DMS79 treated with DMSO at 0.1 percent for 48 hours (cell line): Measurements from ENCODE around the gene KIF17.
"Not testable (repeated sequence)": the region's sequence is repeated elsewhere in the genome, so short reads cannot be mapped to it uniquely, and the experiment has no call there.

Experiments used
- DNase-seq: peaks from one replicate; lab custom pipeline; 2025; lab: John Stamatoyannopoulos, UW

The KIF17 gene

DNA sequence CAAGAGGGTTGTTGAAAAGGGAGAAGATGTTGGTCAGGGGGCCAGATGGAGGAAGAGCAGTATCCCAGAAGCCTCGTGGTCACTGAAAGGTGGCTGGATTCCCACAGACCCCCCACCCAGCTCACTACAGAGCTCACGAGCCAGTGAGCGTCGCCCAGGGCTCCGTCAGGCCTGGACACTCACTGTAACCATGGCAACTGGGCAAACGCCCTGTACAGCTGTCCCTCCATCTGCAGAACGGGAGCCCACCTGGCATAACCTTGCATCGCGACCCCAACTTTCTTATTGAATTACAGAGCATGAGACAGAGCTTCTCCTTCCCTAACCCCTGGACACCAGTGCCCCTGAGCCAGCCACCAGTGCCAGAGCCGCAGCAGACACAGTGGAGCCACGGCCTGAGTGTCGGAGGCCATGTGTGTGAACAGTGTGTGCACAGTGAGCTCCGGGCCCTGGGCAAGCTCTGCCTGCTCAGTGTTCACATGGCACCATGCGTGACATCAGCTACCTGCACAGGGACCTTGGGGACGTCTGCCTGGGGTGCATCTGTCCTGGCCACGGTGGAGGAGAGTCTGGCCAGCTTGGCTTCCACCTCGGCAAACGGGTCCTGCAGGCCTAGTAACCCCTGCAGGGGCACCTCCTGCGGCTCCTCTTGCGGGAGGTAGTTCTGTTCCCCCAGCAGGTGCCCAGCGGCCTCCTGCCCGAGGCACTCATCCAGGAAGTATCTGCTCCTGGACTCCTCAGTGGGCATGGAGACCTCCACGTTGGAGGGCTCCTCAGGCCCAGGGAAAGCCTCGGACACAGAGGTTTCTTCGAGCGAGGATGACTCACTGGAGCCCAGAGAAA lies 30.7 kb downstream of the KIF17 start:
- no peak for DNase-seq

DNA sequence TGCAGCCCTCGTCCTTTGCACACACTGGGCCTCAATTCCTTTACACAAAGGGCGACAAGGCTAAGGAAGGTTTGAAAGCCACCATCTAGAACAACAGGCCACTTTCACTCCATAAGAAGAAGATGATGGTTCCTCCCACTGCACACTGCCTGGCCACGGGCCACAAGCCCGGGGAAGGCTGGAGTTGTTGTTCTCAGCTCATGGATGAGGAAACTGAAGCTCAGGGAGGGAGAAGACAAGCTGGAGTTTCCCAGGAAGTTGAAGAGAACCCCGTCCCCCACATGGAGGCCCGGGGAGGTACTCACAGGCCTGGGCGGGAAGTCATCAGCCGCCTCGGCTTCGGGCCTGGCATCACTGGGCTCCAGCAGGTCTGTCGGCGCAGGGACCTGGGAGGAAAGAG lies 32.1 kb downstream of the KIF17 start:
- no peak for DNase-seq

DNA sequence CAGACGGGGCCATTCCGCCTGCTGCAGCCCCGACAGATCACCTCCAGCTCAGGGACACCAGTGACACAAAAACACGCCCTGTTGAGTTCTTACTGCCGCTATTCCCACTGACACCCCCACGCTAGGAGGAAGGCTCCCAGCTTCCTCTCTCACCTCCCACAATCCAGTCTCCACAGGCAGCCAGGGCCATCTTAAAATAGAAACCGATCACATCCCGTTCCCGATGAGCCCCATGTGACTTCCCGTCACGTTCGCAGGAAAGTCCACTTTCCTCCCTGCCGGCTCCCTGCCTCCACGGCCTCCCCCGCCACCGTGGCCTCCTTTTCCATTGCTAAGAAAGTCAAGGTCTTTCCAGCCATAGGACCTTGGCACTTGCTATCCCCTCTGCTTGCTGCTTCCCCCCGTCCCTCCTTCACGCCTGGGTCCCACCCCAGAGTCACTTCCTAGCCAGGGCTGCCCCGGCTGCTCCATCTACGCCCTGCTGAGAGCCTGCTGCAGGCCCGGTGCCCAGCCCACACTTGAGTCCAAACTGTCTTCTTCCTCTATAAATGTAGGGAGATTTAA lies 32.6 kb downstream of the KIF17 start:
- DNase-seq: no peak

DNA sequence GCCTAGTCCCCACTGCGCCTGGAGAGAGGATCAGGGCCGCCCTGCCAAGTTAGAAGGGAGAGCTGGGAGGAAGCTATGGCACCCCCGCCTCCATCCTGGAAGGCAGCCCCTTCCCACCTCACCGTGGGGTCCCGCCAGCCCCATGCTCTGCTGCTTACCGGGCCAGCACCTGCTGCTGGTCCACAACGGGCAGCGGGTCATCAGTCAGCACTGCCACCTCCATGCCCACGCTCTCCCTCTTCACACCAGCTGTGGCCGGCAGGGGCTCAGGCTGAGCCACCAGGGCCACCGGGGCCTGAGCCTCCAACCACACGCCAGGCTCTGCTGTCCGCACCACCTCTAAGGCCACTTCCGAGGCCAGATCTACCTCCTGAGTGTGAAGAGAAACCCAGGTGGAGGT lies 33.2 kb downstream of the KIF17 start:
- no peak for DNase-seq

DNA sequence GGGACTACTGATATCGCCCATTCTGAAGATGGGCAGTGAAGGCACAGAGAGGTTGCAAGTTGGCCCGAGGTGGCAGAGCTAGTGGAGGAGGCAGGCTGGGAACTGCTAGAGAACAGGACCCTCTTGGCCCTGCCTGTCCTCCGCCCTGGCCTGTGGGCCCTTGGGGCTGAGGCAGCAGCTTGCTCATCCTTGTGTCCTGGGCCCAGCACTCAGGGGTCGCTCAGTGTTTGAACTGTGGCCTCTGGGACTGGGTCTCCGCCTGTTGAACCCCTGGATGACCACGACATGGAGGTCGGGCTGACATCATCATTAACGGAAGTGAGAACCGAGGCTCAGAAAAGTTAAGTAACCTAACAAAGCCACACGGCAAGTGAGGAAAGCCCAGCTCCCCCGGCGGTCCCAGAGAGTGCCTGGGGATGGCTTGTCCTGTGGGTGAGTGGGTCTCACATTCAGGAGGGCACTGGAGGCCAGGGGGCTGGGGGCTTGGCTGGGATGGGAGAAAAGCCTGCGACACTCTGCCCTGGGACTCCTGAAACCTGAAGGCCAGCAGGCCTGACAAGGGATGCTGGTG lies 33.7 kb downstream of the KIF17 start:
- no peak for DNase-seq

DNA sequence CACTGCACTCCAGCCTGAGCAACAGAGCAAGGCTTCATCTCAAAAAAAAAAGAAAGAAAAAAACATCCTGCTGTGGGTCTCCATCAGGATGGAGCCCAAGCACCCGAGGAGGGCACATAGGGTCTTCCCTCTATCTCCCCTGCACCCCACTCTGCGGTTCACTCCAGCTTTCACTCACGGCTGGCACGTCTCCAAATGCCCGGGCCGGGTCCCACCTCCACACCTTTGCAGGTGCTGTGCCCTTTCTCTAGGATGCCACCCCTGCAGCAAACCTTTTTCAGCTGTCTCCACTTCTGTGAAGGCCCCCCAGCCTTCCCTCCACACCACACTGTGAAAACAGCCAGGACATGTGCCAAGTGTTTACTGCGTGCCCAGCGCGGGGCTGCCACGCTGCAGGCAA lies 34.2 kb downstream of the KIF17 start:
- DNase-seq: no peak

DNA sequence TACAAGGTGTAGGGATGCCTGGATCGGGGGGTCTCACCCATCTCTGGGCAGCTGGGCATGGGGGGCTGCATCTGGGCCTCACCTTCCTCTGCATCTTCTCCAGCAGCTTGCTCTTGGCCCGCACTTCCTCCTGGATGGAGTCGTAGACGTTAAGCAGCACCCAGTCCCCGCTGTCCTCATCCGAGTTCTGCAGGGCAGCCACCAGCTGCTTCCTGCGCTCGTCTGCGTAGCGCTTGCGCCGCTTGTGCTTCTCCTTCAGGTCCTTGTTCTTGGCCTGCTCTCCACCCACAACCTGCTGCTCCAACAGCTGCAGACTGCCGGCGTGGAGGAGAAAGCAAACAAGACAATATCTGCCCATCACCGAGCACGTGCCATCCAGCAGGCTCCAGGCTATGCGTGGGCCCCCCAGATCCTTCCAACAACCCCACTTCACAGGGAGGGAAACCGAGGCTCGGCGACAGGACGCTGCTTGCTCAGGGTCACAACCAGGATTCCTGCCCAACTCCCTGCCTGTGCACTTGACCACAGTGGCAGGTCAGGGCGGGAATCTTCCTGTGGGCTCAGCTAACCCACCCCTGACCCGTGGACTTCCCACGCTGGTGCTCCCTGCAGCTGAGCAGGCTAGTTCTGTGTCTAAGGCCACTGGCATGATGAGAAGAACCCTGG lies 35.1 kb downstream of the KIF17 start:
- DNase-seq: no peak

DNA sequence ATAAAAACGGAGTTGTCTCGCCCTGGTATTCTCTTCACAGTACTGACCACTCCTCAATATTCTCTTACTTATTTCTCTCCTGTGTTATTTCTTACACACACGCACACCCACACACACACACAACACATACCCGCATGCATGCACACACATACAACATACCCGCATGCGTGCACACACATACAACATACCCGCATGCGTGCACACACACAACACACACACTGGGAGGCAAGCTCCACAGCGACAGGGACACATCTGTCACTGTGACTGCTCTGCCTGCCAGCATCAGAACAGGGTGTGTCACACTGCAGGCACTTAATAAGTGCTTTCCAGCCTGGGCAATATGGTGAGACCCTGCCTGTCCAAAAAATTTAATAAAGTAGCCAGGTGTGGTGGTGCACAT lies 35.8 kb downstream of the KIF17 start:
- no peak for DNase-seq

DNA sequence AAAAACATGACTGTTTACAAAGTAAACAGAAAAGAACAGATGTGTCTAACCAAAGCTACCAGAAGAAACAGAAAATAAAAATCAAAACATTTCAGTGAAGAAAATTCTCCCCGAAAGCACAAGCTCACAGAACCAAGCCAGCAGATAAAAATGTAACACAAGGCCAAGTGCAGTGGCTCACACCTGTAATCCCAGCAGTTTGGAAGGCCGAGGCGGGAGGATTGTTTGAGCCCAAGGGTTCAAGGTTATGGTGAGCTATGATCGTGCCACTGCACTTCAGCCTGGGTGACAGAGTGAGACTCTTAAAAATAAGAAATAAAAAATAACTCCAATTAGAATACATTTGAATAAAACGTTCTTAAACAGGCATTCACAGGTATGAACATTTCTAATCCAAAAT lies 37.5 kb downstream of the KIF17 start:
- no peak for DNase-seq

DNA sequence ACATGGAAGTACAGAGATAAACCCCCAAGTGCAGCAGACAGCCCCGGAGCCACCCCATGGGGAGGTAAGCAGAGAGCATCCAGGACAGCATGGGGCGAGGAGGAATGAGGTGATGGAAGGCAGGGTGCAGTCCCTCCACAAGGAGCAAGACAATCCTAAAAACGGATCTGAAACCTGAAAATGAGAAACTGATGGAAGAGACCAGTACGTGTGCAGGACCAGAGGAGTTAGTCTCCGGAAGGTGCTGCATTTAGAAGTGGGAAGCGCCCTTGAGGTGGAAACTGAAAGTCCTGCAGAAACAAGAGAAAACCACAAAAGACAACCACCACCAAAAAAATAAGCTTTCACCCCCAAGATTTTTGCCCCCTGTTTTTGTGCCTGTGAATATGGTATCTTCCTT lies 39.2 kb downstream of the KIF17 start:
- DNase-seq: no peak

DNA sequence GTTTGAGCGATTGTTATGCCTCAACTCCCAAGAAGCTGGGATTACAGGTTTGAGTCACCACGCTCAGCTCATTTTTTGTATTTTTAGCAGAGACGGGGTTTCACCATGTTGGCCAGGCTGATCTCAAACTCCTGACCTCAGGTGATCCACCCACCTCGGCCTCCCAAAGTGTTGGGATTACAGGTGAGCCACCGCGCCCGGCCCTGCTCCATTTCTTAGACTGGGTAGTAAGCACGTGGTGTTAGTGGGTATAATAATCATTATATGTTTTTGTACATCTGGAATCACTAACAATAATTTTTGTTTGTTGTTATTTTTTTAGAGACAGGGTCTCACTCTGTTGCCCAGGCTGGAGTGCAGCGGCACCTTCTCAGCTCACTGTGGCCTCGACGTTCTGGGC lies 44.2 kb downstream of the KIF17 start:
- DNase-seq: not testable (repeated sequence)

DNA sequence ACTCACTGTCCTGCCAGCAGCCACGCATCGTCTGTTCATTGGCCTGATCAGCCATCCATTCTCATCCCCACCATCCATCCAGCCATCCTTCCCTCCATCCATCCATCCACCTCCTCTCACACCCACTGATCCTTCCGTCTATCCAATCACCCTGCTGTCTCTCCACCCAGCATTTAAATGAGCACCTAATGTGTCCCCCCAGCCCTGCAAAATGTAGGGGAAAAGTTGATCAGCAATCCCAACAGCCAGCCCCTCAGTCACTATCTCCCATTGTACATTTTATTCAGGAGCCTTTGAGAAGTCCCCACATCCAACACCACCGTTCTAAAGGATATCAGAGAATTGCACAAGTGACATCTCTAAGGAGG lies 45.6 kb downstream of the KIF17 start:
- DNase-seq: no peak

DNA sequence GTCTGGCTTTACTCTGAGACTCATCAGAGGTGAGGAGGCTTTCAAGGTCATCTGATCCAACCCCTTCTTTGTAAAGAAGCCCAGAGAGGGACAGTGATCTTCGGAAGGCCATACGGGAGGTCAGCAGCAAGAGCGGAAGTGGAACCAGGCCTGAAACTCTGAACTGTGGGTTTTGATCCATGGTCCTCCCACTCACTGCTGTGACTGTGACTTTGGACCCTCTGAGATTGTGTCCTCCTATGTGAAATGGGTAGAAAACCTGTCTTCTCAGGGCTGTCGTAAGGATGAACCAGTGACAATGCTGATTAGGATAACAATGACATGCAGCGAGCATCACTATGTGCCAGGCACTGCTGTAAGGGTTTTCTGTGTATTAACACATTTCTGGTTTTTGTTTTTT lies 46.9 kb downstream of the KIF17 start:
- DNase-seq: no peak

DNA sequence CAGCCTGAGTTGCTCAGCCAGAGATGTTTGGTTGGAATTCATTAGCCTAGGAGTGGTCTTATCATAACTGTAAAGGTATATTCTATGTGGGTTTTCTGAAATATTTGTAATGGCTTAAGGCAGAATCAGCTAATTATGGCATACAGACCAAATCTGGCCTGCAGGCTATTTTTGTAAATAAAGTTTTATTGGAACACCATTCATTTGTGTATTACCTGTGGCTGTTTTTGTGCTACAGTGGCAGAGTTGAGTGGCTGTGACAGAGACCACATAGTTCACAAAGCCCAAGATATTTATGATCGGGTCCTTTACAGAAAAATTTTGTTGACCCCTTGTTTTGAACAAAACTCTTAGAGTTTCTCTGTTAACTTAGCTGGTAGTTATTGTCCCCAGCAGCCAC lies 49.2 kb downstream of the KIF17 start:
- no peak for DNase-seq

DNA sequence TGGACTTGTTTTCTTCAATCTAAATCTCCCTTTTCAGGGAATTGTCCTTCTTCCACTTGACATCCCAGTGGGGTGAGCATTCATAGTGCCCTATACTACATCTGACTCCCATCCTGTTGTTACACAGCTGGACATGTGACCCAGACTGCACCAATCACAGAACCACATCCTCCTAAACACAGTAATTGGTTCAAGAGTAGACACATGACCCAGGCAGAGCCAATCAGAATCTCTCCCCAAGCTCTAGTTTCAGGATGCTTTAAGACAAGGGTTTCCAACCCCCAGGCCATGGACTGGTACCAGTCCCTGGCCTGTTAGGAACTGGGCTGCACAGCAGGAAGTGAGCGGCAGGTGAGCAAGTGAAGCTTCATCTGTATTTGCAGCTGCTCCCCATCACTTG lies 51.0 kb downstream of the KIF17 start:
- DNase-seq: no peak

DNA sequence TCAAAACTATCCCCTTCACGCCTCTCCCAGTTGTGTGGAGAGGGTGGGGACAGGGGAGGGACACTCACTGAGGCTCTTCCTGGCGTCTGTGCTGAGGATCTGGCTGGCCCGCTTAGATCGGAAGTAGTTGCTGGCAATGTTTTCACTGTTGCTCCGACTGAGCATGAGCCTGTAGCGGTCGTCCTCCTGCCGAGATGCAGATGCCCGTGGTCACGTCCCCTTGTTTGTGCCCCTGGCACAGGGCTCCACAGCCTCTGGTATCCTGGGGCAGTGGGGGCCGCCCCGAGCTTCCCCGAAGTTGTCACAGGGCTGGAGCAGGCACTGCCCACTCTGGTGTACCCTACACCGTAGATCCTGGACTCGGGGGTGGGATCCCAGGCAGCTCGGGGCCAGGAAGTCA lies 51.7 kb downstream of the KIF17 start:
- DNase-seq: no peak

DNA sequence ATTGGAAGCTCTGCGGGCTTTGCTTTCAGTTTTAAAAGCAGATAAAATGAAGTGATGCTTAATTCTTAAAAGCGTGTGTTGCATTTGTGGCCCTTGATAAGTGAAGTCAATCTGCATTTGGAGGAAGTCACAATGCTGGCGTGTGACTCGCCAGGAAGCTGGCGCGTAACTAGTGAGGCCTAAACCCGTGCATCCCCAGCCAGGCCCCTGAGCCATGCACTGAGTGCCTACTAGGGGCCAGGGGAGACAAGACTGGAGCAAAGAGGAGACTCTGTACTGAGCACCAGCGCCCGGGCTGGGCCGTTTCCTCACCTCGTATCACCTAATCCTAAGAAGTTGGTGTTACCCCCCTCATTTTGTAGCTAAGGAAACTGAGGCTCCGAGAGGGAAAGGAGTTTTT lies 52.1 kb downstream of the KIF17 start:
- DNase-seq: no peak

DNA sequence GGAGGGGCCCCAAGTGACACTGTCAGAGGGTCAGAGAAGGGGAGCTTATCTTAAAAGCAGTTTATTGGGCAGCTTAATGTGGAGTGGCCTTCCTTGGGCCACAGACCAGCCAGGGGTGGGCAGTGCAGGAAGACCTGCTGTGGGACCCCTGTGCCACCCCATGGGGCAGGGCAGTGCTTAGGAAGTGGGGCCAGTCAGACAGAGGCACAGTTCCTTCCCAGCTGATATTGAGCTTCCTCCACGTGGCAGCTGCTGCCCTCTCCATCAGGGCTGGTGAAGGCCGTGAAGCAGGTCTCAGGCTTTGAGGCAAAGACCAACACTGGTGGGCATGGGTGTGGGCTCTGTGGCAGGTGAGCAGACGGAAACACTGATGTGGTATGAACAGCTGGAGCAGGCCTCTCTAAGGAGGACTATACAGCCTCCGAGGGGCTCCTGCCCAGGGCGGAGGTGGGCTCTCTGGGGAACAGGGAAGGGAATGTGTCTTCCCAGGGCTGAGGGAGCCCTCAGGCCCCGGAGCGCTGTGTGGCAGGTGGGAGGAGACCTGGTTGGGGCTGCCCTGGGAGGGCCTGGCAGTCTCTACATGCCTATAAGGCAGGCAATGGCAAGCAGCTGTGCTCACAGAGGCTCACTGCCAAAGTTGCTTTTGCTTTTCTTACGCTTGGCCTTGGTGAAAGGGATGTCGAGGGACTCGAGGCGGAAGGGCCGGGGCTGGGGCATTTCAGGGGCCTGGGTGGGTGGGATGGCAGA lies 53.7 kb downstream of the KIF17 start:
- DNase-seq: no peak

DNA sequence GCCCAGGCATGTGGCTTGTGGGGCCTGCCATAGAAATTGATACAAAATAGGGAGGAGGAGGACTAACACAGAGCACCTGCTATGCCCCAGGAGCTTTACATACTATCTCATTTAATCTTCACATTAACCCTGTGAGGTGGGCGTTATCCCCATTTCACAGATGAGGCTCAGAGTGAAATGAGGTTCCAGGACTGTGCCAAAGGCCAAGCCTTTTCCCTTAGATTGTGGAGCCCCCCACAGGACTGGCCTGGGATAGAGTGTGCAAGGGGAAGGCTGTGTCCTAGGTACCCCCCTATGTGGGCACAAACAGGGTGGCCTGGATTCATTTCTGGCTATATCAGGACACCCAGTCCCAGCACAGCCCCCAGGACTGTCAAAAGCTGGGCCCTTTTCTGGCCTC lies 54.4 kb downstream of the KIF17 start:
- no peak for DNase-seq

DNA sequence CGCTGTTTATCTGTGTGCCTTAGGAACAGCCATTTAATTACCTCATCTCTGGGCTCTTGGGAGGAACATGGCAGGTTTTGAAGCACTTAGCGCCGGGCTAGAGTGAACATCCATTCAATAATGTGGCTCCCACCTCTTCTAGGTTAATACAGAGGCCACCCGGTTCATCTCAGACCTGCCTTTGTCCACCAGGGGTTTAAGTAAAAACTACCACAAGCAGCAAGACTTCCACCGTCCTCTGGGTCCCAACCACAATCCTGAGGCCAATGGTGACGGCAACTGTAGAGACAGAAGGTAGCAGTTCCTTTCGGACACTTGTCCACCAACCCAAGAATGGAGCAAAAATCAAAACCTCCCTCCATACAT lies 55.7 kb downstream of the KIF17 start:
- no peak for DNase-seq

DNA sequence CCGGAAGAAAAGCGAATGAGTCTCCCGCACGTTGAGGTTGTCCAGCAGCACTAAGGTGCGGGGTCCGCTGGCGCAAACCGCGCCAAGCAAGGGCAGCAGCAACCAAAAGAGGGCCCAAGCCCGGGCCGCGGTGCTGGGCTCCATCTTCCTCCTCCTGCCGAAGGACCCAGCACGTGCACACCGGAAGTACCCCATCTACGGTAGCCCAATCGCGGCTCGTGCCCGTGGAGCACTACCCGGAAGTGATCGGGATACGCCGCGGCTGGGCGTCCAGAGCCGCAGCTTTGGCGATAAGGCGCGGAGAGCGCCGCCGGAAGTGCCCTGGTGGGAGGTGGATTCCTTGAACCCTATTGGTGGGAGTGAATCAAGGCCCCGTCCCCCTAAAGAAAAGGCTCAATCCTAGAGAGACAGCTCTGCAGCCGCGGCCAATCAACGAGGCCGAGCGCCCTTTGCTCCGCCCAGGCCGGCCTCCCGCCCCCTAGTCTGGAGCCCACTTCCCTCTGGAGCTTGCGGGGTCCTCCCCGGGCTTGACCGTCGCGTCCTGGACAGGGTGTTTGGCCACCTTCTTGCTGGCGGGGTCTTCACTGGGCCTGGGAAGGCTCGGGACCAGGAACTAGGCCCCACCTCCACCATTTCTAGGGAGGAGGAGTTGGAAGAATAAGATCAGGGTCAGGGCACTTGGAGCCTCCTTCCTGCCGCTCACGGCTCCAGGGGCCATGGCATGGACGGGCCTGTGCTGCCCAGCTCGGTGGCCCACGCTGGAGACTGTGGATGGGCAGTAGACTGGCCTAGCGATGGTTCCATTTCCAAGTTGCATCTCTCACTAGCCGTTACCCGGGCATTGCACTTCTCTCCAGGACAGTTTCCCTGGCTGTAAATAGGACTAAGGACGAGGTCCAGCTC lies 56.3 kb downstream of the KIF17 start, which contains the start of gene DDOST:
TSS of gene DDOST (minus strand) at position 163 of the 903 bp plus-strand sequence. CDS start at position 144, 19 bp downstream.
- DNase-seq: peak; percentile 98
